ENCODE data around the gene TELO2.

Gene TELO2

GRCh38 chr16:1553946-1554825, 61.0 kb downstream of the TELO2 start:
- Histone ChIP-seq H2AFZ (ENCODE audit: low read depth, low read length) (no peak overlapping the region), H3K27ac (ENCODE audit: low read length) (no peak overlapping the region), H4K20me1 (ENCODE audit: insufficient read depth, low read length) (no peaks in the 10 kb centered on the region), H3K9ac (ENCODE audit: low read length) (no peak overlapping the region), H3K4me1 (ENCODE audit: low read length) (no peaks in the 10 kb centered on the region), H3K79me2 (ENCODE audit: low read length) (no peaks in the 10 kb centered on the region), H3K4me2 (ENCODE audit: low read length) (no peak overlapping the region), H3K36me3 (replicated peaks; ENCODE audit: low read depth, low read length) (no peaks in the 10 kb centered on the region), H3K4me3 (ENCODE audit: low read length) (no peak overlapping the region), H3K9me3 (ENCODE audit: insufficient read depth, low read length) (no peaks in the 10 kb centered on the region), H3K27me3 (ENCODE audit: low read depth, low read length) (no peaks in the 10 kb centered on the region)
- TF ChIP-seq EZH2phosphoT487 (IDR thresholded peaks at IDR 0.05; ENCODE audit: low read depth) = no peak
- TF ChIP-seq, protein P1, sequence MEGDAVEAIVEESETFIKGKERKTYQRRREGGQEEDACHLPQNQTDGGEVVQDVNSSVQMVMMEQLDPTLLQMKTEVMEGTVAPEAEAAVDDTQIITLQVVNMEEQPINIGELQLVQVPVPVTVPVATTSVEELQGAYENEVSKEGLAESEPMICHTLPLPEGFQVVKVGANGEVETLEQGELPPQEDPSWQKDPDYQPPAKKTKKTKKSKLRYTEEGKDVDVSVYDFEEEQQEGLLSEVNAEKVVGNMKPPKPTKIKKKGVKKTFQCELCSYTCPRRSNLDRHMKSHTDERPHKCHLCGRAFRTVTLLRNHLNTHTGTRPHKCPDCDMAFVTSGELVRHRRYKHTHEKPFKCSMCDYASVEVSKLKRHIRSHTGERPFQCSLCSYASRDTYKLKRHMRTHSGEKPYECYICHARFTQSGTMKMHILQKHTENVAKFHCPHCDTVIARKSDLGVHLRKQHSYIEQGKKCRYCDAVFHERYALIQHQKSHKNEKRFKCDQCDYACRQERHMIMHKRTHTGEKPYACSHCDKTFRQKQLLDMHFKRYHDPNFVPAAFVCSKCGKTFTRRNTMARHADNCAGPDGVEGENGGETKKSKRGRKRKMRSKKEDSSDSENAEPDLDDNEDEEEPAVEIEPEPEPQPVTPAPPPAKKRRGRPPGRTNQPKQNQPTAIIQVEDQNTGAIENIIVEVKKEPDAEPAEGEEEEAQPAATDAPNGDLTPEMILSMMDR (IDR thresholded peaks at IDR 0.05; ENCODE audit: low read depth, low read length) = no peak

GRCh38 chr16:1554826-1555445, 61.8 kb downstream of the TELO2 start:
- H2AFZ ChIP-seq (ENCODE audit: low read depth, low read length) = no peak overlapping the region
- H3K4me3 ChIP-seq (ENCODE audit: low read length) = no peak overlapping the region
- H4K20me1 ChIP-seq (ENCODE audit: insufficient read depth, low read length) = no peaks in the 10 kb centered on the region
- no peak overlapping the region for H3K9ac ChIP-seq (ENCODE audit: low read length)
- H3K27ac ChIP-seq (ENCODE audit: low read length) = no peak overlapping the region
- H3K79me2 ChIP-seq (ENCODE audit: low read length) = no peaks in the 10 kb centered on the region
- no peaks in the 10 kb centered on the region for H3K36me3 ChIP-seq (replicated peaks; ENCODE audit: low read depth, low read length)
- H3K9me3 ChIP-seq (ENCODE audit: insufficient read depth, low read length) = no peaks in the 10 kb centered on the region
- no peaks in the 10 kb centered on the region for H3K27me3 ChIP-seq (ENCODE audit: low read depth, low read length)
- H3K4me2 ChIP-seq (ENCODE audit: low read length) = no peak overlapping the region
- H3K4me1 ChIP-seq (ENCODE audit: low read length) = no peaks in the 10 kb centered on the region
- TF ChIP-seq EZH2phosphoT487 (IDR thresholded peaks at IDR 0.05; ENCODE audit: low read depth) = no peak
- TF ChIP-seq, protein P1 (IDR thresholded peaks at IDR 0.05; ENCODE audit: low read depth, low read length) = no peak

DNA sequence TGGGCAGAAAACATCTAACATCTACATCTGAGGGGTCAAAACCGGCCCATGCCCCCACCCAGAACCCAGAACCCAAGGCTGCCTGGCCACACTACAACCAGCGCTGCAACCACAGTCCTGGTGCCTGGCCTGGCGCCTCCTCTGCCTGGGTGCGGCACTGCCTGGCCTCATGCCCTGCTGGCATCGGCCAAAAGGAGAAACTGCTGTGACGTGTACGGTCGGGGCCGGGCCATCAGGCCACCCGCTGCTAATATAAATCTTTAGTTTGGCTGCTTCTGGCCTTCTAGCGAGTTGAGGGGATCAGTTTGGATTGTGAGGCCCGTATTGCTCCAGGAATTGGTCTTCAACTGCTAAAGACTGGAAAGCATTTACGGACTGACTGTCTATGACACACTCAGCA, 63.1 kb downstream of the TELO2 start:
- Histone ChIP-seq H3K27ac (ENCODE audit: low read length) (no peak overlapping the region), H3K4me3 (ENCODE audit: low read length) (no peak overlapping the region), H3K4me1 (ENCODE audit: low read length) (no peaks in the 10 kb centered on the region), H2AFZ (ENCODE audit: low read depth, low read length) (no peak overlapping the region), H3K9ac (ENCODE audit: low read length) (no peak overlapping the region), H3K79me2 (ENCODE audit: low read length) (no peaks in the 10 kb centered on the region), H3K27me3 (ENCODE audit: low read depth, low read length) (no peaks in the 10 kb centered on the region), H4K20me1 (ENCODE audit: insufficient read depth, low read length) (no peaks in the 10 kb centered on the region), H3K4me2 (ENCODE audit: low read length) (no peak overlapping the region), H3K9me3 (ENCODE audit: insufficient read depth, low read length) (no peaks in the 10 kb centered on the region), H3K36me3 (replicated peaks; ENCODE audit: low read depth, low read length) (no peaks in the 10 kb centered on the region)
- TF ChIP-seq, protein P1 (IDR thresholded peaks at IDR 0.05; ENCODE audit: low read depth, low read length) = no peak
- no peak for TF ChIP-seq EZH2phosphoT487 (IDR thresholded peaks at IDR 0.05; ENCODE audit: low read depth)

DNA sequence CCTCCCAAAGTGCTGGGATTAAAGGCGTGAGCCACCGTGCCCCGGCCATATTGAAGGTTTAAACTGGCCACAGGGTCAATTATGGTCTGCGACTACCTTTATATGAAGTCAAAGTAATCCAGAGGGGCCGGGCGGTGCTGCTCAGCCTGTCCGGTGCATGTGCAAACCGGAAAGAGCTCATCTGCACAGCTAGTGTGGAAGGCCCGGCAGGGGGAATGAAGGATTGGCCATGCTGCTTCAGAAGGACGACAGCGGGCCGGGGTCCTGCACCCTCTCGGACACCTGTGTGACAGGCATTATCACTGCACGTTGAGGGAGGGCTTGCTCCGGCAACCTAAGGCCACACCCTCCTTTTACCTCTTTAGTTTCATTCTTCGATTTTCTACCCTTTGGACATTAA, 63.9 kb downstream of the TELO2 start:
- Histone ChIP-seq H3K4me2 (ENCODE audit: low read length) (no peak overlapping the region), H3K4me1 (ENCODE audit: low read length) (no peaks in the 10 kb centered on the region), H3K9ac (ENCODE audit: low read length) (no peak overlapping the region), H3K27me3 (ENCODE audit: low read depth, low read length) (no peaks in the 10 kb centered on the region), H4K20me1 (ENCODE audit: insufficient read depth, low read length) (no peaks in the 10 kb centered on the region), H2AFZ (ENCODE audit: low read depth, low read length) (no peak overlapping the region), H3K9me3 (ENCODE audit: insufficient read depth, low read length) (no peaks in the 10 kb centered on the region), H3K4me3 (ENCODE audit: low read length) (no peak overlapping the region), H3K79me2 (ENCODE audit: low read length) (no peaks in the 10 kb centered on the region), H3K27ac (ENCODE audit: low read length) (no peak overlapping the region), H3K36me3 (replicated peaks; ENCODE audit: low read depth, low read length) (no peaks in the 10 kb centered on the region)
- TF ChIP-seq, protein P1 (IDR thresholded peaks at IDR 0.05; ENCODE audit: low read depth, low read length) = no peak
- no peak for TF ChIP-seq EZH2phosphoT487 (IDR thresholded peaks at IDR 0.05; ENCODE audit: low read depth)
